ENCODE measurements around the gene HGS.
A peak's percentile ranks its signal among the peaks of the same experiment; 100 is the strongest.
"Not testable (repeated sequence)": the region's sequence is repeated elsewhere in the genome, so short reads cannot be mapped to it uniquely, and the experiment has no call there.

Gene HGS

GRCh38 chr17:81723651-81724209 is 39.9 kb downstream of the HGS start:
- no peak for DNase-seq

- DNase-seq: no peak
These were observed 41.6 kb downstream of the HGS start for GRCh38 chr17:81725439-81725838.

- DNase-seq: no peak
These were observed 42.2 kb downstream of the HGS start for GRCh38 chr17:81726004-81726403.

- peak; percentile 92 for DNase-seq
These were observed 43.7 kb downstream of the HGS start for GRCh38 chr17:81727324-81728031.

GRCh38 chr17:81733507-81734404 is 49.9 kb downstream of the HGS start:
- peak; percentile 89 for DNase-seq

- no peak for DNase-seq
These were observed 50.8 kb downstream of the HGS start for GRCh38 chr17:81734405-81735263.

- peak; percentile 73 for DNase-seq
These were observed 51.7 kb downstream of the HGS start for GRCh38 chr17:81735264-81736102.

- no peak for DNase-seq
These were observed 54.4 kb downstream of the HGS start for GRCh38 chr17:81737947-81738800.

- DNase-seq: no peak
These were observed 55.1 kb downstream of the HGS start for GRCh38 chr17:81738801-81739393.

GRCh38 chr17:81739593-81739992 is 55.8 kb downstream of the HGS start:
- DNase-seq: not testable (repeated sequence)

GRCh38 chr17:81740395-81740961 is 56.7 kb downstream of the HGS start:
- peak; percentile 39 for DNase-seq

GRCh38 chr17:81741049-81741593 is 57.3 kb downstream of the HGS start:
- no peak for DNase-seq

- DNase-seq: no peak
These were observed 58.0 kb downstream of the HGS start for GRCh38 chr17:81741594-81742452.

All from NCI-H774 (cell line).